H1 (cell line): Measurements from ENCODE around the gene PCYT1A. TPM values are rescaled to one million over a fixed set of nuclear protein-coding genes. Genes with fewer than 3 reads are reported as not detected.
"Not testable (repeated sequence)": the region's sequence is repeated elsewhere in the genome, so short reads cannot be mapped to it uniquely, and the experiment has no call there.

Source experiments
- CTCF ChIA-PET: fragments of 300-600 bp; sonication (Branson Sonifier 250); formaldehyde crosslinking; loops from one replicate; lab custom pipeline; 2021; ENCODE audit not compliant: partially characterized antibody; lab: Charles Lee
- POLR2A ChIA-PET: fragments of 300-600 bp; sonication (Branson Sonifier 250); formaldehyde crosslinking; loops from one replicate; lab custom pipeline; 2021; ENCODE audit warnings: inconsistent platforms; ENCODE audit not compliant: partially characterized antibody; lab: Charles Lee
- DNase-seq, 2 experiments: peaks; one replicate each; pipeline versions ENCODE4 v3.0.0 to v3.0.0-alpha.2; 2010 to 2022; ENCODE audit warnings: low spot score in 2 of 2, low read depth in 1 of 2, mixed read lengths in 1 of 2
- FAIRE-seq: peaks from 2 replicates; lab custom pipeline; 2011; peaks lifted over from hg19 to GRCh38; lab: Jason Lieb, UNC
- H2AFZ ChIP-seq: 2 replicates; pipeline ENCODE4 v1.8.1; 2012; ENCODE audit warnings: low read length, inconsistent platforms
- H2AK5ac ChIP-seq: 2 replicates; pipeline ENCODE4 v1.6.1; 2013; ENCODE audit warnings: low read depth, low read length
- H2BK120ac ChIP-seq: replicated peaks from 2 replicates; pipeline ENCODE3; 2013; ENCODE audit warnings: low read depth, low read length, inconsistent platforms
- H2BK12ac ChIP-seq: 2 replicates; pipeline ENCODE4 v1.6.1; 2013; ENCODE audit warnings: low read depth, low read length
- H2BK15ac ChIP-seq: 2 replicates; pipeline ENCODE4 v1.6.1; 2013; ENCODE audit warnings: low read length
- H2BK20ac ChIP-seq: 2 replicates; pipeline ENCODE4 v1.6.1; 2013; ENCODE audit warnings: low read length
- H2BK5ac ChIP-seq: 2 replicates; pipeline ENCODE4 v1.6.1; 2013; ENCODE audit warnings: low read depth, low read length
- H3K14ac ChIP-seq: 2 replicates; pipeline ENCODE4 v1.6.1; 2013; ENCODE audit warnings: inconsistent platforms; ENCODE audit not compliant: insufficient read length
- H3K18ac ChIP-seq: 2 replicates; pipeline ENCODE4 v1.6.1; 2013; ENCODE audit warnings: low read length; ENCODE audit errors: extremely low read depth
- H3K23ac ChIP-seq: 2 replicates; pipeline ENCODE4 v1.6.1; 2013; ENCODE audit warnings: inconsistent platforms; ENCODE audit not compliant: insufficient read length
- H3K23me2 ChIP-seq: 2 replicates; pipeline ENCODE4 v1.6.1; 2013; ENCODE audit warnings: low read depth, low read length
- H3K27ac ChIP-seq: 2 replicates; pipeline ENCODE4 v1.6.1; 2011; ENCODE audit warnings: low read depth, low read length, inconsistent platforms
- H3K27me3 ChIP-seq, 4 experiments: replicated peaks in 1 of 4; 1 replicate in 1 of 4; 2 replicates in 3 of 4; pipeline versions ENCODE4 v1.6.1 to v1.8.1; 2011 to 2013; ENCODE audit warnings: low read length in 3 of 4, mild to moderate bottlenecking in 3 of 4, inconsistent platforms in 2 of 4, mixed read lengths in 2 of 4, moderate library complexity in 1 of 4; ENCODE audit not compliant: control insufficient read depth in 3 of 4, insufficient read depth in 3 of 4; ENCODE audit errors: extremely low read depth in 1 of 4
- H3K36me3 ChIP-seq, 4 experiments: 2 replicates each; pipeline versions ENCODE4 v1.6.1 to v1.8.1; 2011 to 2013; ENCODE audit warnings: mild to moderate bottlenecking in 4 of 4, low read length in 3 of 4, moderate library complexity in 2 of 4, control low read depth in 1 of 4, inconsistent platforms in 1 of 4; ENCODE audit not compliant: insufficient read depth in 4 of 4, control insufficient read depth in 2 of 4
- H3K4ac ChIP-seq: replicated peaks from 2 replicates; pipeline ENCODE3; 2013; ENCODE audit warnings: low read length, low read depth, mixed read lengths, inconsistent platforms; ENCODE audit not compliant: insufficient read length
- H3K4me1 ChIP-seq, 4 experiments: replicated peaks in 1 of 4; 1 replicate in 1 of 4; 2 replicates in 3 of 4; pipeline versions ENCODE4 v1.6.1 to v1.8.1; 2011 to 2013; ENCODE audit warnings: low read length in 3 of 4, inconsistent platforms in 2 of 4, mixed read lengths in 1 of 4; ENCODE audit not compliant: insufficient read depth in 4 of 4, control insufficient read depth in 3 of 4
- H3K4me2 ChIP-seq, 2 experiments: 2 replicates each; pipeline versions ENCODE4 v1.6.1 to v1.8.1; 2011 to 2013; ENCODE audit warnings: low read depth in 2 of 2, low read length in 2 of 2, control low read depth in 1 of 2, inconsistent platforms in 1 of 2, mild to moderate bottlenecking in 1 of 2; ENCODE audit not compliant: insufficient read depth in 1 of 2
- H3K4me3 ChIP-seq, 4 experiments: fragments of 200-600, 300-600 bp in 1 of 4; sonication (generic), shearing (Covaris generic), sonication (Bioruptor Twin) in 1 of 4; 2 replicates each; pipeline versions ENCODE4 v1.5.1 to v1.8.1; 2011 to 2016; ENCODE audit warnings: low read length in 4 of 4, low read depth in 3 of 4, control low read depth in 2 of 4, inconsistent platforms in 2 of 4, mild to moderate bottlenecking in 2 of 4, mixed read lengths in 1 of 4, moderate library complexity in 1 of 4; ENCODE audit not compliant: insufficient read depth in 2 of 4; ENCODE audit errors: extremely low read depth in 1 of 4
- H3K56ac ChIP-seq: replicated peaks from 2 replicates; pipeline ENCODE3; 2013; ENCODE audit warnings: low read depth, mild to moderate bottlenecking, mixed read lengths, low read length, inconsistent platforms; ENCODE audit not compliant: insufficient read length
- H3K79me1 ChIP-seq: 2 replicates; pipeline ENCODE4 v1.6.1; 2013; ENCODE audit warnings: low read depth, low read length, control low read depth
- H3K79me2 ChIP-seq, 2 experiments: 2 replicates each; pipeline versions ENCODE4 v1.6.1 to v1.8.1; 2012 to 2013; ENCODE audit warnings: low read length in 2 of 2, mild to moderate bottlenecking in 2 of 2, inconsistent platforms in 1 of 2; ENCODE audit not compliant: insufficient read depth in 2 of 2, control insufficient read depth in 1 of 2
- H3K9ac ChIP-seq, 4 experiments: replicated peaks in 1 of 4; 1 replicate in 1 of 4; 2 replicates in 3 of 4; pipeline versions ENCODE4 v1.6.1 to v1.8.1; 2011 to 2013; ENCODE audit warnings: low read depth in 3 of 4, low read length in 3 of 4, control low read depth in 2 of 4, mild to moderate bottlenecking in 2 of 4, moderate library complexity in 2 of 4, inconsistent platforms in 1 of 4; ENCODE audit errors: extremely low read depth in 1 of 4
- H3K9me3 ChIP-seq, 2 experiments: 2 replicates each; pipeline versions ENCODE4 v1.6.1 to v1.8.1; 2012 to 2013; ENCODE audit warnings: mild to moderate bottlenecking in 2 of 2, moderate library complexity in 2 of 2, control low read depth in 1 of 2, inconsistent platforms in 1 of 2, low read depth in 1 of 2, low read length in 1 of 2, mixed read lengths in 1 of 2; ENCODE audit not compliant: insufficient read depth in 2 of 2
- H4K20me1 ChIP-seq, 2 experiments: replicated peaks in 1 of 2; 2 replicates each; pipeline versions ENCODE3 to v1.8.1; 2011 to 2013; ENCODE audit warnings: inconsistent platforms in 2 of 2, low read length in 2 of 2, mild to moderate bottlenecking in 1 of 2; ENCODE audit not compliant: insufficient read depth in 2 of 2, control insufficient read depth in 1 of 2
- H4K5ac ChIP-seq: 2 replicates; pipeline ENCODE4 v1.6.1; 2013; ENCODE audit warnings: low read length, low read depth, mixed read lengths, inconsistent platforms; ENCODE audit not compliant: insufficient read length
- H4K8ac ChIP-seq: 2 replicates; pipeline ENCODE4 v1.8.0; 2013; ENCODE audit warnings: mild to moderate bottlenecking, moderate library complexity, low read length, inconsistent platforms; ENCODE audit not compliant: insufficient read depth; ENCODE audit errors: extremely low read depth
- H4K91ac ChIP-seq: replicated peaks from 2 replicates; pipeline ENCODE3; 2013; ENCODE audit warnings: low read length, mixed read lengths, inconsistent platforms; ENCODE audit not compliant: insufficient read length
- WGBS, 2 experiments: shearing (Covaris generic) in 1 of 2; methylation state at CpG; one replicate each; pipeline versions ENCODE4 v1.1.6 to v1.1.7; 2013 to 2015; ENCODE audit warnings: low lambda C conversion rate in 2 of 2, mixed read lengths in 2 of 2, inconsistent platforms in 1 of 2, low coverage in 1 of 2, missing lambda C conversion rate in 1 of 2; ENCODE audit not compliant: insufficient replicate concordance in 2 of 2, insufficient coverage in 1 of 2, insufficient read length in 1 of 2; ENCODE audit errors: extremely low coverage in 1 of 2, missing lambda C conversion rate in 1 of 2; 5-methylcytosine and 5-hydroxymethylcytosine counted together
- polyA plus RNA-seq, 7 experiments: library from polyadenylated mRNA; depleted of rRNA in 3 of 7; stranded (reverse) in 5 of 7; unstranded in 2 of 7; fragments of >200 nt in 5 of 7; fragments of 200-250 nt in 2 of 7; gene quantifications; 1 replicate in 5 of 7; 2 replicates in 1 of 7; 4 replicates in 1 of 7; pipeline versions ENCODE4 v1.2.1 to v1.2.3, GENCODE V29; 2011 to 2013; ENCODE audit warnings: missing spikeins in 2 of 7, mixed read lengths in 2 of 7
- total RNA-seq: library from RNA; stranded (reverse); fragmentation: NEBNext Ultra II Directional; extraction: Animal tissue kit (Norgen Biotek cat#: 25700); gene quantifications from 2 replicates; pipeline ENCODE4 v1.2.1, GENCODE V29; 2021

The PCYT1A gene
- total and polyA plus RNA-seq, 2 of the 8 experiments (the other 6 are each of a cell fraction or from before 2014, with no cell fraction given) = 19.9 to 31.8 TPM

- not testable (repeated sequence) for H2BK120ac ChIP-seq, H3K36me3 ChIP-seq, H3K9ac ChIP-seq, H3K4me2 ChIP-seq, H4K8ac ChIP-seq, H2BK20ac ChIP-seq, H3K56ac ChIP-seq, H2AK5ac ChIP-seq, H3K79me1 ChIP-seq, H4K91ac ChIP-seq, H2BK15ac ChIP-seq, H3K23me2 ChIP-seq, H2BK12ac ChIP-seq, H3K4me3 ChIP-seq, H3K4ac ChIP-seq, H4K5ac ChIP-seq, H4K20me1 ChIP-seq, H3K9me3 ChIP-seq, H2AFZ ChIP-seq, H3K79me2 ChIP-seq, H3K18ac ChIP-seq, H2BK5ac ChIP-seq, H3K23ac ChIP-seq, H3K27ac ChIP-seq, H3K14ac ChIP-seq, FAIRE-seq, DNase-seq
- POLR2A ChIA-PET = interaction anchor here (1.7 kb wide), 1 partner anchor 10 kb away, joined by 4 read pairs; no protein-coding TSS in a partner anchor
- Histone ChIP-seq H3K27me3 (peaks cover 0 to 11% (median 8%) of the 10 kb centered on the region in 4 experiments; a peak in 5 of 7 replicates), H3K4me1 (peaks cover 0 to 13% (median 6%) of the 10 kb centered on the region in 4 experiments; a peak in 5 of 7 replicates)
- CTCF ChIA-PET = interaction anchor here (0.5 to 1.0 kb wide), 3 partner anchors 18 to 475 kb away, joined by 3 read pairs; no protein-coding TSS in a partner anchor
- 80% methylated on average over 9 of the region's 11 CpGs; no CpG with 5 or more reads in 1 of the 2 experiments for WGBS, 2 experiments
These were observed 77.4 kb downstream of the PCYT1A start for GRCh38 chr3:196209944-196210672.
